BJ (cell line): ENCODE data around the gene FNDC3B. TPM values are rescaled to one million over a fixed set of nuclear protein-coding genes. Genes with fewer than 3 reads are reported as not detected.
A peak's percentile ranks its signal among the peaks of the same experiment; 100 is the strongest.

Source experiments
- CTCF ChIA-PET: fragments of 350-600 bp; formaldehyde crosslinking; extraction: SDS; loops from one replicate; lab custom pipeline; 2021; ENCODE audit warnings: antibody characterized with exemption, inconsistent platforms; lab: Yijun Ruan, JAX
- POLR2A ChIA-PET: fragments of 300-600 bp; sonication (Branson Sonifier 250); formaldehyde crosslinking; extraction: SDS; loops from one replicate; lab custom pipeline; 2021; ENCODE audit warnings: antibody characterized with exemption; lab: Charles Lee
- DNase-seq: peaks from one replicate; pipeline ENCODE4 v3.0.0-alpha.2; 2011; ENCODE audit warnings: low read depth
- H3K27me3 ChIP-seq: 2 replicates; pipeline ENCODE4 v1.6.0; 2011; ENCODE audit warnings: low read length; ENCODE audit not compliant: control insufficient read depth, insufficient read depth
- H3K36me3 ChIP-seq: 2 replicates; pipeline ENCODE4 v1.5.1; 2011; ENCODE audit warnings: low read length; ENCODE audit not compliant: control insufficient read depth, insufficient read depth
- H3K4me3 ChIP-seq: 2 replicates; pipeline ENCODE4 v1.5.1; 2011; ENCODE audit warnings: low read depth, mild to moderate bottlenecking, control low read depth, low read length
- CTCF ChIP-seq: IDR thresholded peaks from 2 replicates; pipeline ENCODE4 v1.5.1; 2011; ENCODE audit warnings: low read depth, mild to moderate bottlenecking, control low read depth, inconsistent platforms, low read length, moderate library complexity; ENCODE audit not compliant: insufficient read depth
- polyA plus RNA-seq: library from polyadenylated mRNA; depleted of rRNA; stranded (reverse); fragments of >200 nt; gene quantifications from 2 replicates; pipeline ENCODE4 v1.2.3, GENCODE V29; 2011

FNDC3B gene
- polyA plus RNA-seq, 1 experiment: 28.6 TPM

- ChIA-PET POLR2A (no interaction called here), CTCF (interaction anchor here (1.3 kb wide), 1 partner anchor 47 kb away, joined by 3 read pairs; no protein-coding TSS in a partner anchor)
- peak; percentile 40 for DNase-seq
- TF ChIP-seq CTCF: no peak
- H3K36me3 ChIP-seq: peaks cover 7% of the 10 kb centered on the region
- no peaks in the 10 kb centered on the region for H3K27me3 ChIP-seq
- no peak overlapping the region for H3K4me3 ChIP-seq
These were observed 246.5 kb downstream of the FNDC3B start for GRCh38 chr3:172285844-172286243.

GRCh38 chr3:172286548-172287148 is 247.3 kb downstream of the FNDC3B start:
- peaks cover 7% of the 10 kb centered on the region for H3K36me3 ChIP-seq

GRCh38 chr3:172287937-172288477 is 248.6 kb downstream of the FNDC3B start:
- H3K27me3 ChIP-seq: no peaks in the 10 kb centered on the region
- ChIA-PET POLR2A (no interaction called here), CTCF (interaction anchor here (0.7 kb wide), 1 partner anchor 243 kb away, joined by 4 read pairs; no protein-coding TSS in a partner anchor)
- no peak for DNase-seq
- no peak for TF ChIP-seq CTCF
- H3K4me3 ChIP-seq: no peak overlapping the region
- peaks cover 8% of the 10 kb centered on the region for H3K36me3 ChIP-seq

More at GRCh38 chr3:172286548-172287148, 247.3 kb downstream of the FNDC3B start:
- POLR2A ChIA-PET: no interaction called here
- no peak for DNase-seq
- CTCF ChIA-PET: interaction anchor here (1.3 kb wide), 1 partner anchor 46 kb away, joined by 3 read pairs; no protein-coding TSS in a partner anchor
- no peak for TF ChIP-seq CTCF
- no peak overlapping the region for H3K4me3 ChIP-seq
- no peaks in the 10 kb centered on the region for H3K27me3 ChIP-seq

GRCh38 chr3:172288651-172289050 is 249.3 kb downstream of the FNDC3B start:
- ChIA-PET POLR2A (no interaction called here), CTCF (no interaction called here)
- no peak for DNase-seq
- H3K4me3 ChIP-seq: no peak overlapping the region
- no peaks in the 10 kb centered on the region for H3K27me3 ChIP-seq
- TF ChIP-seq CTCF: no peak
- H3K36me3 ChIP-seq: peaks cover 8% of the 10 kb centered on the region

GRCh38 chr3:172289583-172289982 is 250.2 kb downstream of the FNDC3B start:
- CTCF ChIA-PET: no interaction called here
- POLR2A ChIA-PET: no interaction called here
- Histone ChIP-seq H3K27me3 (no peaks in the 10 kb centered on the region), H3K36me3 (peaks cover 11% of the 10 kb centered on the region), H3K4me3 (no peak overlapping the region)
- DNase-seq: no peak
- peak; percentile 18; the same call in 1 of the 2 replicates for TF ChIP-seq CTCF
